GM12801 (cell line): Measurements from ENCODE around the gene ANKRD55.

Experiments used
- TF ChIP-seq, protein P1 (sequence below): IDR thresholded peaks from one replicate; pipeline ENCODE4 v1.5.1; 2011; ENCODE audit warnings: control low read depth; ENCODE audit not compliant: insufficient read length; ENCODE audit errors: extremely low read depth

The ANKRD55 gene

GRCh38 chr5:56083286-56083854 is 149.8 kb downstream of the ANKRD55 start:
- TF ChIP-seq, protein P1, sequence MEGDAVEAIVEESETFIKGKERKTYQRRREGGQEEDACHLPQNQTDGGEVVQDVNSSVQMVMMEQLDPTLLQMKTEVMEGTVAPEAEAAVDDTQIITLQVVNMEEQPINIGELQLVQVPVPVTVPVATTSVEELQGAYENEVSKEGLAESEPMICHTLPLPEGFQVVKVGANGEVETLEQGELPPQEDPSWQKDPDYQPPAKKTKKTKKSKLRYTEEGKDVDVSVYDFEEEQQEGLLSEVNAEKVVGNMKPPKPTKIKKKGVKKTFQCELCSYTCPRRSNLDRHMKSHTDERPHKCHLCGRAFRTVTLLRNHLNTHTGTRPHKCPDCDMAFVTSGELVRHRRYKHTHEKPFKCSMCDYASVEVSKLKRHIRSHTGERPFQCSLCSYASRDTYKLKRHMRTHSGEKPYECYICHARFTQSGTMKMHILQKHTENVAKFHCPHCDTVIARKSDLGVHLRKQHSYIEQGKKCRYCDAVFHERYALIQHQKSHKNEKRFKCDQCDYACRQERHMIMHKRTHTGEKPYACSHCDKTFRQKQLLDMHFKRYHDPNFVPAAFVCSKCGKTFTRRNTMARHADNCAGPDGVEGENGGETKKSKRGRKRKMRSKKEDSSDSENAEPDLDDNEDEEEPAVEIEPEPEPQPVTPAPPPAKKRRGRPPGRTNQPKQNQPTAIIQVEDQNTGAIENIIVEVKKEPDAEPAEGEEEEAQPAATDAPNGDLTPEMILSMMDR, result no peak

DNA sequence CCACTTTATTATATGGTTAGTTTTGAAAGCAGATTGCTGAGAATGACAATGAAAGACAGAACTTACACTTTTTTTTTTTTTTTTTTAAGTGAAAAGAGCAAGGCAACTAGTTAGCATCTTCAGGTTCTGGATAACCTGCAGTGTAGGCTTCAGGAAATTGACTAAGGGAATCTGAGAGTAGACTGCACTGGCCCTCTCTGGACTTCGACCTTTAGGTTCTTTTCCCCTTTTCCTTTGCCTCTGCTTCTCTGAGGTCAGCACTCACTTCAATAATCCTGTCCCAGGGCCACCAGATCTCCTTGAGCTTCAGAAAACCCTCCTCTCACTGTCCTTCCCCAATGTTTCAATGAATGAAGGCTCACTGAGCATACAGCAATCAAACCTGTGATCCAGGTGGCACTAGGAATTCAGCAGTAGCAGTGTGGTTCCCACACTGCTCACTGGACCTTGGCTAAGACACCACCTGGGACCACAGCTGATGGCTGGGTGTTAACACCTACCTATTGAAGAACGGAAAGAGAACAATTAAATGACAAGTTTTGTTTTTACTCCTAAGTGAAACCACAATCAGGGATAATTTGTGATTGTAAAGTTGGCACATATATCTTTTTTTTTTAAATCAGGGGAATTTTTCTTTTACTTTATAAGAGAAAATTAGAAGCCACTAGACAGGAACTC is 152.6 kb downstream of the ANKRD55 start:
- TF ChIP-seq, protein P1, result no peak

DNA sequence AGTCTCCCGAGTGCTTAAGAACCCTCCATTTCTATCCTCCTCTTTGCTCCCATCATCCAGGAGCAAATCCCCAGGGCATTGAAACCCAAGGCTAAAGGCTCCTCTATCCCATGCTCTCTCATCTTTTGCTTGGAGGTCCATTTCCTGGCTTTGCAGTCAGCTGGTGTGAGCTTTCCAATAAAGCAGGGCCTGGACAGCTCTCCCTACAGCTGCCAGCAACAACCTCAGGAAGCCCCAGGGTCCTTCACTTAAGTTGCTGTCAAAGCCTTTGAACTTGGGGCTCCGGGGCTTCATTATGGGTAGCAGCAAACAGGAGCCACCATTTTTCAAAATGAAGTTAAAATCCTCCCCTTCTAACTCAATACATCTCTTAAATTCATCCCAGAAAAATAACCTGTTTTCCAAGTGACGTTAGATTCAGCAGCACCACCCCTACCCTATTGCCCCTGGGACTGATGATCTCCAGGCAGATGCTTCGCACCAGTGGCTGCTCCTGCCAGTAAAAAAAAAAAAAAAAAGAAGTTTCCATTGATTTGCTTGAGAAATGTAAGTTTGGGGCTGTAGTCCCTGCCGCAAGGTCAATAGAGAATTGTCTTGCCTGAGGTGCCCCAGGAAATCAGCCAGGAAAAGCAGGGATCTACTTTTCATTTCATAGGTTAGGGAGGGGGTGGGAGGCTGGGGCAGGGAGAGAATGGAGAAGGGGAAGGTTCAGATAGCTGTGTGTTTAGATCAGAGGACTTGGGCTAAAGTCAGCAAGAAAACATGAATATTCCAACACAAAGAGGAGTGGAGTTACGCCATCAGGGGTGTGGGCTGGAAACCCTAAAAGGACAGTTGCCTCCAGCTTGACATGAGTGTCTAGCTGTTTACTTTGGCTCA is 154.6 kb downstream of the ANKRD55 start:
- TF ChIP-seq, protein P1, result no peak

DNA sequence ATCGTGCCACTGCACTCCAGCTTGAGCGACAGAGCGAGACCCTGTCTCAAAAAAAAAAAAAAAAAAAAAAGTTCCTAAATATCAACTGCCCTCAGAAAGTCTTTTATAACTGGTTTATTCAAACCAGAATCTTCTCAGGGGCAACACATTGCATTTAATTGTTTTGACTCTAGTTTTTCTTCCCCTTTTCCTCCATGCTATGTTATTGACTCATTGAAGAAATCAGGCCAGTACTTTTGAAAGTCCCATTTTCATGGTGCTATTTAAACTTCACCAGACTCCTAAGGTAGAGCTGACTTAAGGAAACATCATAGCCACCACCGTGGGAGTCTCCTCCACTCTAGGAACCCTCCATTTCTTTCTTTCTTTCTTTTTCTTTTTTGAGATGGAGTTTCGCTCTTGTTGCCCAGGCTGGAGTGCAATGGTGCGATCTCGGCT is 155.3 kb downstream of the ANKRD55 start:
- TF ChIP-seq, protein P1, result no peak

DNA sequence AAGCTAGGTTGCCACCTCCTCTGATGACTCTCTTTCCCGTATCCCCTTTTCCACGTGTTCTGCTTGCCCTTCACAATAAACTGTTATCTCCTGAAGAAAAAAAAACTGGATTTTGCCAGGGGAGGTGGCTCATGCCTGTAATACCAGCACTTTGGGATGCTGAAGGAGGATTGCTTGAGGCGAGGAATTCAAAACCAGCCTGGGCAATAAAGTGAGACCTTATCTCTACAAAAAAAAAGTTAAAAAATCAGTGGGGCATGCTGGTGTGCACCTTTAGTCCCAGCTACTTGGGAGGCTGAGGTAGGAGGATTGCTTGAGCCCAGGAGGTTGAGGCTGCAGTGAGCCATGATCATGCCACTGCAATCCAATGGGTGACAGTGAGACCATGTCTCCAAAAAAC is 156.6 kb downstream of the ANKRD55 start:
- TF ChIP-seq, protein P1, result no peak

DNA sequence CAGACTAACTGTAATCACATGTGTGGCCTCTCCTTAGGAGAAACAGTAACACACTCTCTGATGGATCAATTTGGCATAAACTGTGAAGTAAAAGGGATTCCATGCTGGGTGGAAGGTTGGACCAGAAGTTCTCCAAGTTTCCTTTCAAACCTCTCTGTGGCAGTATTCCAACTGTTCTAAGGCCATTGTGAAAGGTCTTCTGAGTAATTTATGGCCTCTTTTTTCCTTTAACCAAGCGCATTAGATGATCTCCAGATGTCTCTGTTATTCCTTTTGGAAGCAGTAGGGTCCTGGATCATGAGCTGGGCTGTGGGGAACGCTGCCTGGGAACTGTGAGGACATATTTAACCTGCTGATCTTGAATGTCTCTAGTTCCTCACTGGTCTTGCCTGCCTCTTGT is 157.8 kb downstream of the ANKRD55 start:
- TF ChIP-seq, protein P1, result no peak

DNA sequence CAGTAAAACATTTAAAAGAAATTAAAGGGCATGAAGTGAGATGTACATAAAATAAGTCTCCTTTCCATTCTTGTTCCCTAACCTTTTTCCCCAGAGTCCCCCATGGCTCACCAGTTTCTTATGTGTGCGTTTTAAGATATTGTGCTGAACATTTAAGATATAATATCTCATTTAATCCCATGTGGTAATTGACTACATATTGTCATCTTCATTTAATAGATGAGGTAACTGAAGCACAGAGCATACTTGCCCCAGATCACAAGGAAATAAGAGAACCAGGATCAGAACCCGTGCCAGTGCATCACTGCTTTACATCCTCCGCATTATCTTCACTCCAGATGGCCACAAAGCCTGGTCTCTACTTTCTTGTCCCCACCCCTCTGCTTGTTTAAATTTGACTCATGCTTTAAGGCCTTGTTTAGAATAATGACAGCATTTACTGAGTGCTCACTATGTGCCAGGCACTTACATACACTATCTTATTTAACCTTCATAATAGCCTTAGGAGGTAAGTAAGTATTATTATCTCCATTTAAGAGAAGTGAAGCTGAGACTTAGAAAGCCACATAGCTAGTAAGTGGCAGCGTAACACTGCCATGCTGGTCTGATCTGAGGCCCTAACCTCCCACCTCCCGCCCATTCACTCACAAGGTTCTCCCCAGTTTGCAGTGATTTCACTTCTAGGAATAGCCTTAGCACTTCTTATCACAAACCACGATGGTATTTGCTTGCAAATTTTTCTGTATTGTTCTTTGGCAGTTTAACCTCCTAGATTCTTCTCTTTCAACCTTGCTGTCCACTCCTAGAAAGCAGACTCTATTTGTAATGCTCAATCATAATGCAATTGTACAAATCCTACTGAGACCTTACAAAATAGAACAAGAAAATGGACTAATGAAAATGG is 160.0 kb downstream of the ANKRD55 start:
- TF ChIP-seq, protein P1, result no peak
